ENCODE data around the gene RHOT2.

The RHOT2 gene

GRCh38 chr16:632486-633335, 35.2 kb upstream of the RHOT2 start:
- no peak for DNase-seq

DNA sequence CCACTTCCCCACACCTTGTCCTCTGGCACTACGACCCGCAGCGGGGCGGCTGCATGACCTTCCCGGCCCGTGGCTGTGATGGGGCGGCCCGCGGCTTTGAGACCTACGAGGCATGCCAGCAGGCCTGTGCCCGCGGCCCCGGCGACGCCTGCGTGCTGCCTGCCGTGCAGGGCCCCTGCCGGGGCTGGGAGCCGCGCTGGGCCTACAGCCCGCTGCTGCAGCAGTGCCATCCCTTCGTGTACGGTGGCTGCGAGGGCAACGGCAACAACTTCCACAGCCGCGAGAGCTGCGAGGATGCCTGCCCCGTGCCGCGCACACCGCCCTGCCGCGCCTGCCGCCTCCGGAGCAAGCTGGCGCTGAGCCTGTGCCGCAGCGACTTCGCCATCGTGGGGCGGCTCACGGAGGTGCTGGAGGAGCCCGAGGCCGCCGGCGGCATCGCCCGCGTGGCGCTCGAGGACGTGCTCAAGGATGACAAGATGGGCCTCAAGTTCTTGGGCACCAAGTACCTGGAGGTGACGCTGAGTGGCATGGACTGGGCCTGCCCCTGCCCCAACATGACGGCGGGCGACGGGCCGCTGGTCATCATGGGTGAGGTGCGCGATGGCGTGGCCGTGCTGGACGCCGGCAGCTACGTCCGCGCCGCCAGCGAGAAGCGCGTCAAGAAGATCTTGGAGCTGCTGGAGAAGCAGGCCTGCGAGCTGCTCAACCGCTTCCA, 34.4 kb upstream of the RHOT2 start:
- no peak for DNase-seq

- DNase-seq: no peak
These were observed 33.8 kb upstream of the RHOT2 start for GRCh38 chr16:634051-634670.

- no peak for DNase-seq
These were observed 32.9 kb upstream of the RHOT2 start for GRCh38 chr16:634996-635395.

DNA sequence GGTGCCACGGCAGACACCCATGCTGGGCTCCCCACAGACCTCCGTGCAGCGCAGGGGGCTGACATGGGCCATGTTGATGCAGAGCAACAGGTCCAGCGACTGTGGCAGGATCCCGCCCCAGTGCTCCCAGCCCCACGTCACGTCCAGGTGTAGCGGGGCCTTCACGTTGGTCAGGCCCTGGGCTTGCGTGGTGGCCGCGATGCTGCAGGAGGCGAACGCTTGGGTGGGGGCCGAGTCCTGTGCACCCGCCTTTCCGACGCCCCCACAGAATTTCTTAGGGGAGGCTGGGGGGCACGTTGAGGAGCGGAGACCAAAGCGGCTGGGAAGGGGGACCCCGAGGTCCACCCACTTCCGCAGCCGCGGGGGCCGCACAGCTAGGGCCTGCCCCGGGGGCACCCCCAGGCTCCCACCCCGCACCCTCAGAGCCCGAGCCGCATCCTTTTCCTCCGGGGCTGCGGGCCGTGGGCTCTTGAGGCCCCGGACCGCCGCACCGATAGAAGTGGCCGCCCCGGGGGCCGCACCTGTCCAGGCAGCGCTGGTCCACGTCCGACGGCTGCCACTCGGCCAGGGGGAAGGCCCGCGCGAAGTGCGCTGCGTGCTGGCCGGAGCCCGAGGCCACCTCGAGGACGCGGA, 32.2 kb upstream of the RHOT2 start:
- no peak for DNase-seq

DNA sequence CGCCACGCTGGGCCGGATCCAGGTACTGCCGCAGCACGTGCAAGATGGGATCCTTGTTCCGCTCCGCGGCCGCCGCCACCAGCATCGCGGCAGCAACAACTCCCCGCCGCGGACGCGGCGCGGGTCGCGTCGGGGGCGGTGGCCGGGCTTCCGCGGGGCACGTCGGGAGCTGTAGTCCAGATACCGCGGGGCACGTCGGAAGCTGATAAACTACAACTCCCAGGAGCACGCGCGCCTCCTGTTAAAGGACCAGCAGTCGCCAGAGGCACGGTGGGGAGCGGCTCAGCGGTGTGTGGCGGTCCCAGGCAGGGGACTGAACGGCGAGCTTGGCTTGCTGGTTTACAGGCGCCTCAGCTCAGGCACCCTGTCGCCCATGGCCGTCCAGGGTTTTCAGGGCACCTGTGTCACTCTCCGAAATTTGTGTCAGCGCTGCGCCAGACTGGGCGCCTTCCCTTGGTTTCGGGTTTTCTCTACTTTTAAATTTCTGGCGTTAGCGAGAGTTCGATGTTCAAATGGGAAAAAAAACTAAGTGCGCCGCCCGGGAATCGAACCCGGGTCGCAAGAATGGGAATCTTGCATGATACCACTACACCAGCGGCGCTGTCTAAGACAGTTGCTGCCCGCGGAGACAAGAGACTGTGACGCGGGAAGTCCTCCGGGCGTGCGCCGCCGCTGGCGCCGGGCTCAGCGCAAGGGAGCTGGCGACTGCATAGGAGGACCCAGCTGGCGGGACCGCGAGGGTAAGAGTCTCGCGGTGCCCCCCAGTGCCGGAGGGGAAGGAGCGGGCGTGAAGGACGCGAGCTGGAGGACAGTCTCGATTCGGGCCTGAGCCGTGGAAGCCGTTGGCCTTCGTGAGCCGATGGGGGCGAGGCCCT, 31.5 kb upstream of the RHOT2 start, which contains the start of gene METTL26:
Gene METTL26 (minus strand): TSS at position 100 of the 875 bp plus-strand sequence. CDS start 15 bp downstream, at position 85.
- DNase-seq: peak; percentile 94

GRCh38 chr16:637081-638018, 30.6 kb upstream of the RHOT2 start:
- peak; percentile 86 to 89 for DNase-seq

GRCh38 chr16:638034-638543, 29.8 kb upstream of the RHOT2 start:
- DNase-seq: no peak

DNA sequence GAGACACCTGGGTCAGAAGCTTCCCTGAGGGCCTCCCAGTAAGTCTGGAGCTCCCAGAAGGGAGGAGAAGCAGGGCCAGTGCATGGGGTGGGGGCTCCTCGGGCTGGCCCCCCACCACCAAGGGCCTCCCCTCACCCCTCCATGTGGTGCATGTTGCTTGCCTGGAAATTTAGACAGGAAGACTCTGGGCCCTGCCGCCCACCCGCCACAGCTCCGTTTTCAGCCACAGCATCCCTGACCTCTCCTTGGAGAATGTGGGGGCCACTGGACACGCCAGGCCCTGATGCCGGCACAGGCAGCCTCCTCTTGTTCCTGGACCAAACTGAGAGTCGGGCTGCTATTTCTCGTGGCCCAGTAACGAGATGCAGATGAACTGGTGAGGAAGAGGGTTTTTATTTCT, 29.1 kb upstream of the RHOT2 start:
- no peak for DNase-seq

GRCh38 chr16:640614-641013, 27.3 kb upstream of the RHOT2 start:
- DNase-seq: no peak

- peak; percentile 68 to 70 for DNase-seq
These were observed 26.4 kb upstream of the RHOT2 start, which contains the start of gene MCRIP2 for GRCh38 chr16:641326-642188. MCRIP2 (plus strand) TSS chr16:641828; CDS start chr16:641992, 164 bp downstream.

DNA sequence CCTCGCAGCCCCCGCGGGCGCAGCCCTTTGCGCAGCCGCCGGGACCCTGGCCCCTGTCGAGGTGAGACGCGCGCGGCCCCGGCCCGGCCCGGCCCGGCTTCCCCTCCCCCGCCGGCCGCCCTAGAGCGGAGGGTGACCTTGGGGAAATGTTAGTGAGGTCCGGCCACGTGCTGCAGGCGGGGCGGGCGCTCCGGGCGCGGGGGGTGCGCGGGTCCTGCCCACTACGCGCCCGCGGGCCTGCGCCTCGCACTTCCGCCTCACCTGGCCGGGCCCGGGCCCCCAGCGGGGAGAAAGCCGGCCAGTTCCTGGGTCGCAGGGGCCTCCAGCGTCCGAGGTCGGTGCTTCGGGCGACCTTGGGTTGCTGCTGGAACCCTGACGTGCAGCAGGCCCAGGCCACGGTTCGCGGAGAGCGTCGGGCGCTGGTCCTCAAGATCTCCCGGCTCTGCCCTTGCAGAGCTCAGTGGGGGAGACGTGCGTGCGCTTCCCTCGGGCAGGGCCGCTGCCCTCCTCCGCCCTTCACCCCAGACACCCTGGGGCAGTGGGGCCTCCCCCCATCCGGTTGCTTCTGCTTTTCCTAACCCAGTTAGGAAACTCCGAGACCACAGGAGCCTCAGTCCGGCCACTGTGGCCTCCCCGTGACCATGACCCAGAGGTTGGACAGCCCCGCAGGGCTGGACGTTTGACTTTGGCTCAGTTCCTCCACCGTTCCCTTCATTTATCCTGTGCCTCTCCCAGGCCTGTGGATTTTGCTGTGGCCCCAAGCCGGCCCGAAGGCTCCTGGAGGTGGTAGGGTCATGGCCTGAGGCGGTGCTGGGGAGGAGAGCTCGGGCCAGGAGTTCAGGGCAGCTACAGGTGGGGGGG, 25.5 kb upstream of the RHOT2 start:
- DNase-seq: peak; percentile 22 to 69

- DNase-seq: no peak
These were observed 24.9 kb upstream of the RHOT2 start for GRCh38 chr16:643050-643368.

DNA sequence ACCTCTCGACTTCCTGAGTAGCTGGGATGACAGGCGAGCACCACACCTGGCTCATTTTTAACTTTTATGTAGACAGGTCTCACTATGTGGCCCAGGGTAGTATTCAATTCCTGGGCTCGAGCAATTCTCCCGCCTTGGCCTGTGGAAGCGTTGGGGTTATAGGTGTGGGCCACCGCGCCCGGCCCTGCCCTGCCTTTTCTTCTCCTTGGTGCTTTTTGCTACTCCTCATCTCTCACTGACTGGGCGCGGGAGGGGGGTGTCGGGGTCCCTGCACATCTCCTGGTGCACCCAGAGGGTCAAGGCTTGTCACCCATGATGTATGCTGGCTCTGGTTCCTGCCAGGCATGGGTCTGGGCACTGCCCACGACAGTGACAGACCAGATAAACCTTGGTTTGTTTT, 23.4 kb upstream of the RHOT2 start:
- no peak for DNase-seq

DNA sequence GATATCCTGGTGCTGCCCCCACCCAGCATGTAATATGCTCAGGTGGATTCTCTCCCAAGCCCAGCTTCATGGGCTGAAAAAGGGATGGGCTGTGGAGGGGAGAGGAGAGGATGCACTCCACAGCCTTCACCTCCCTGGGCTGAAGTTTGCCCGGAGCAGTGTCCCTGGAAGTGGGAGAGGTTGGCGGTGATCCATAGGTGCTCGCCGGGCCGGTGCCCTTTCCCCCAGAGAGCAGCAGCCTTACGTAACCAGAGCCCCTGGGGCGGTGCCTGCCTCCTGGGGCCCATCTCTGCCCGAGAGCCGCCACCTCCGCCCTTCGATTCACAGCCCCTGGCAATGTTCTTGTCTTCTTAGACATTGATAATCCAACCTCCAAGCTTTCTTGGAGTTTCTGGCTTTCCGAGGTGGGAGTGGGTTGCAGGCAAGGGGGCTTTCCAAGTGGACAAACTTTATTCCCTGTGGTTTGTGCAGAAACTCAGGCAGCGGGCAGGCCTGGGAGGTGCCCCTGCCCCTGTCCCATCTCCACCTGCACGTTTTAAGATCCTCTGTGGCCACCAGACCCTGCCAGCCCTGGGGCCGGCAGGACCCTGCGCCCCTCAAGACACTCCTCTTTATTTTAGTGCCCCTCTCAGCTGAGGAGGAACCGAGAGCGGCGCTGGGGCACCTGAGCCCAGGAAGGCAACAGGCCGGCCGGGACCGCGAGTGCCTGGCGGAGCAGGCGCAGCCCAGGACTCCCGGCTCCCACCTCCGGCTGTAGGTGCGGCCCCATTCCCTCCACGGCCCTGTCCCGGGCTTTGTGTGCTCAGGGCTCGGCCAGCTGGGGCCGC, 21.9 kb upstream of the RHOT2 start:
- no peak for DNase-seq

- no peak for DNase-seq
These were observed 21.2 kb upstream of the RHOT2 start for GRCh38 chr16:646679-647172.

- DNase-seq: no peak
These were observed 20.6 kb upstream of the RHOT2 start for GRCh38 chr16:647173-647902.

Measured in CD4-positive, alpha-beta T cell treated with Interleukin-1 beta for 1 hour (primary cell).